Adrenal gland (tissue), 12 donors: ENCODE measurements around the gene PRL. TPM values are rescaled to one million over a fixed set of nuclear protein-coding genes. Genes with fewer than 3 reads are reported as not detected.

Experiments used
- DNase-seq, 7 donors: peaks; one replicate each; pipeline ENCODE4 v3.0.0-alpha.2; 2019 to 2020
- H3K27ac ChIP-seq, 5 donors: fragments of 200-600 bp; sonication (generic) in 4 of 5; 1 replicate in 3 of 5; 2 replicates in 2 of 5; pipeline versions ENCODE4 v1.5.1 to v1.8.0; 2016 to 2020; ENCODE audit warnings: mild to moderate bottlenecking in 1 of 5
- H3K27me3 ChIP-seq: fragments of 200-600 bp; 2 replicates; pipeline ENCODE4 v1.8.0; 2021
- H3K36me3 ChIP-seq, 2 donors: fragments of 200-600 bp; replicated peaks in 1 of 2; 1 replicate in 1 of 2; 2 replicates in 1 of 2; pipeline versions ENCODE4 v1.5.1 to v1.8.0; 2018 to 2022
- H3K4me1 ChIP-seq, 2 donors: fragments of 200-600 bp; replicated peaks in 1 of 2; 1 replicate in 1 of 2; 2 replicates in 1 of 2; pipeline versions ENCODE4 v1.5.1 to v1.8.0; 2018 to 2021
- H3K4me3 ChIP-seq, 4 donors: fragments of 200-600 bp; sonication (generic) in 3 of 4; one replicate each; pipeline ENCODE4 v1.5.1; 2016 to 2018
- H3K9me3 ChIP-seq, 3 donors: fragments of 200-600 bp; sonication (generic) in 1 of 3; replicated peaks in 1 of 3; 1 replicate in 2 of 3; 2 replicates in 1 of 3; pipeline versions ENCODE4 v1.5.1 to v1.8.0; 2016 to 2021
- CTCF ChIP-seq, 6 experiments: fragments of 450-650 bp in 4 of 6; fragments of 200-600 bp in 2 of 6; sonication (generic) in 1 of 6; IDR thresholded peaks; 1 replicate in 5 of 6; 2 replicates in 1 of 6; pipeline versions ENCODE4 v1.5.1 to v1.8.0; 2016 to 2021; ENCODE audit warnings: antibody characterized with exemption in 6 of 6, mild to moderate bottlenecking in 2 of 6, moderate library complexity in 1 of 6
- POLR2A ChIP-seq, 2 donors: fragments of 450-650 bp; IDR thresholded peaks; one replicate each; pipeline ENCODE4 v1.6.1; 2017; ENCODE audit warnings: antibody characterized with exemption in 2 of 2, mild to moderate bottlenecking in 2 of 2, moderate library complexity in 1 of 2
- WGBS, 4 donors: extraction: QIAGEN DNeasy Blood & Tissue Kit in 2 of 4; methylation state at CpG; one replicate each; pipeline versions ENCODE4 v1.1.5 to v1.1.7; 2013 to 2017; 5-methylcytosine and 5-hydroxymethylcytosine counted together
- intact Hi-C, 2 donors: fragments of 100-400 bp; cut with DNase I; formaldehyde crosslinking; loops; one replicate each; pipeline versions ENCODE4 v1.14.1 to v1.15.0; 2022 to 2023
- polyA plus RNA-seq, 3 donors: library from polyadenylated mRNA; stranded (reverse); fragments of 200-250 nt in 2 of 3; fragments of 350-450 nt in 1 of 3; fragmentation: Illumina TruSeq in 1 of 3; extraction: RNeasy Lipid Tissue Mini Kit (QIAGEN cat#74804) in 1 of 3; gene quantifications; one replicate each; pipeline ENCODE4 v1.2.3, GENCODE V29; 2013 to 2014
- total RNA-seq, 9 donors: library from RNA; depleted of rRNA in 4 of 9; stranded (reverse); fragments of >200 nt in 4 of 9; fragments of 120-200 nt in 1 of 9; fragmentation: NEBNext Ultra II Directional in 1 of 9; extraction: Animal tissue kit (Norgen Biotek cat#: 25700) in 1 of 9; gene quantifications; one replicate each; pipeline versions ENCODE4 v1.1.0 to v1.2.4, GENCODE V29; 2013 to 2023
- donor health status: healthy with polysubstance abuse.
- donor health status: Bipolar disorder and iron deficiency.
- donor health status: DM: yes; HTN: yes; CAD: no.
- donor health status: DM: no; HTN: no; CAD: no.
- donor health status: DM: no; HTN: no; CAD: no.
- donor health status: DM: yes; HTN: yes; CAD: no.

PRL gene
- total and polyA plus RNA-seq, 12 donors = 0.06 TPM; not detected in 11

DNA sequence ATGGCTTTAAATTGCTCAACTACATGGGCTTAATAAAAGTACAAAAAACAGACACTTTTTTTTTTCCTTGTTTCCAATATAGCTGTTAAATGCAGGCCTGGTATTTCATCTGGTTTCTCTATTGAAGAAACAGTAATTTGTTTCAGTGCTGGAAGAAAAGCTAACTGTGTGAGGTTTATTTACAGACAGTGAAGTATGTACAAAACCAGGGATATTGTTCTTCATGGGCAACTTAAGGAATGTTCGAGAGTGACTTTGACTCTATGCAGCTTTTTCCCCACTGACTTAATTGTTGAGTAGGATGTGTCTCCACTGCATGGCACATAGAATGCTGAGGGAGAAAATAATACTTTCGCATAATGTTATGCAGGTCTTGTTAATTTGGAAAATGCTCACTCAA is 31.0 kb upstream of the PRL start:
- no peak for DNase-seq
- intact Hi-C loops = no loop called here
- Histone ChIP-seq H3K9me3 (no peaks in the 10 kb centered on the region), H3K27ac (no peak overlapping the region), H3K36me3 (no peaks in the 10 kb centered on the region), H3K4me3 (no peak overlapping the region), H3K4me1 (no peaks in the 10 kb centered on the region), H3K27me3 (no peaks in the 10 kb centered on the region)
- 87 to 94% (median 88%) methylated on average over 2 of the region's 2 CpGs for WGBS, 4 donors
- no peak for TF ChIP-seq POLR2A (IDR thresholded peaks at IDR 0.05)
- no peak for TF ChIP-seq CTCF (IDR thresholded peaks at IDR 0.05)

- Histone ChIP-seq H3K27ac (no peak overlapping the region), H3K9me3 (no peaks in the 10 kb centered on the region), H3K4me3 (no peak overlapping the region), H3K27me3 (no peaks in the 10 kb centered on the region), H3K4me1 (no peaks in the 10 kb centered on the region), H3K36me3 (no peaks in the 10 kb centered on the region)
- 81 to 88% (median 86%) methylated on average over 6 of the region's 6 CpGs for WGBS, 4 donors
- DNase-seq = no peak
- TF ChIP-seq CTCF (IDR thresholded peaks at IDR 0.05) (no peak), POLR2A (IDR thresholded peaks at IDR 0.05) (no peak)
- intact Hi-C loops = no loop called here
Measured at GRCh38 chr6:22326500-22326899, 29.7 kb upstream of the PRL start.

GRCh38 chr6:22325481-22325880 is 28.6 kb upstream of the PRL start:
- Histone ChIP-seq H3K4me3 (no peak overlapping the region), H3K27me3 (no peaks in the 10 kb centered on the region), H3K4me1 (no peaks in the 10 kb centered on the region), H3K27ac (no peak overlapping the region), H3K9me3 (no peaks in the 10 kb centered on the region), H3K36me3 (no peaks in the 10 kb centered on the region)
- intact Hi-C loops = no loop called here
- DNase-seq = no peak
- TF ChIP-seq POLR2A (IDR thresholded peaks at IDR 0.05) (no peak), CTCF (IDR thresholded peaks at IDR 0.05) (no peak)

DNA sequence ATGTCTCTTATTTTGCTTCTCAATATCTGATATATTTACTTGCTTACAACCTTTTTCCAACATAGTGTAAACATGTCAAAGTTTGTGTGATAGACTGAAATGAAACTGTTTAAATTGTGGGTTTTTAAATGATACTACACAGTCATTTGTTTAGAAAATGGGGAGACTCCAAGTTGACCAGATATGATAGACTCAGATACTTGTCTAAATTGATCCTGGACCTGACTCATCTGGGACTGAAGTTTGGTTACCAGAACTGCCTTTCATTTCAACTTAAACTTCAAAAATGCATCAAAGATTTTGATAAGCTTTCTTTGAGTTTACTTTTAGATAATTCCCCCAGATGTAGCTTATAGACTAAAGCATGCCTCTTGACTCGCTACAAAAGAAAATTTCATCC is 27.0 kb upstream of the PRL start:
- H3K27ac ChIP-seq = no peak overlapping the region
- no peak for DNase-seq
- H3K27me3 ChIP-seq = no peaks in the 10 kb centered on the region
- H3K36me3 ChIP-seq = no peaks in the 10 kb centered on the region
- TF ChIP-seq CTCF (IDR thresholded peaks at IDR 0.05) = no peak
- TF ChIP-seq POLR2A (IDR thresholded peaks at IDR 0.05) = no peak
- H3K4me3 ChIP-seq = no peak overlapping the region
- no peaks in the 10 kb centered on the region for H3K4me1 ChIP-seq
- intact Hi-C loops = no loop called here
- WGBS, 4 donors = 87 to 100% (median 93%) methylated on average over 1 of the region's 1 CpG
- no peaks in the 10 kb centered on the region for H3K9me3 ChIP-seq
